Ovary (tissue), 9 donors: ENCODE data around the gene CCDC60. TPM values are rescaled to one million over a fixed set of nuclear protein-coding genes. Genes with fewer than 3 reads are reported as not detected.

Source experiments
- DNase-seq, 5 donors: peaks; one replicate each; pipeline ENCODE4 v3.0.0-alpha.2; 2019 to 2020
- H3K27ac ChIP-seq, 2 donors: fragments of 200-600 bp; one replicate each; pipeline versions ENCODE4 v1.5.1 to v1.8.0; 2019 to 2022
- H3K27me3 ChIP-seq: fragments of 200-600 bp; one replicate; pipeline ENCODE4 v1.8.0; 2022
- H3K36me3 ChIP-seq: fragments of 200-600 bp; sonication (generic); one replicate; pipeline ENCODE4 v1.5.1; 2019
- H3K4me1 ChIP-seq: one replicate; pipeline ENCODE4 v1.8.1; 2013; ENCODE audit warnings: mild to moderate bottlenecking, moderate library complexity; ENCODE audit not compliant: insufficient read depth
- H3K4me3 ChIP-seq: fragments of 200-600 bp; sonication (generic); one replicate; pipeline ENCODE4 v1.5.1; 2017
- H3K9me3 ChIP-seq, 2 donors: fragments of 200-600 bp in 1 of 2; sonication (generic) in 1 of 2; one replicate each; pipeline versions ENCODE4 v1.5.1 to v1.8.1; 2013 to 2019; ENCODE audit warnings: mild to moderate bottlenecking in 1 of 2, moderate library complexity in 1 of 2
- CTCF ChIP-seq, 3 donors: fragments of 450-650 bp in 2 of 3; fragments of 200-600 bp in 1 of 3; IDR thresholded peaks; one replicate each; pipeline versions ENCODE4 v1.5.1 to v1.8.0; 2016 to 2022; ENCODE audit warnings: antibody characterized with exemption in 3 of 3, mild to moderate bottlenecking in 1 of 3
- EP300 ChIP-seq: sonication (generic); formaldehyde crosslinking; IDR thresholded peaks from one replicate; pipeline ENCODE4 v1.6.1; 2017; ENCODE audit warnings: antibody characterized with exemption
- POLR2A ChIP-seq: fragments of 450-650 bp; IDR thresholded peaks from one replicate; pipeline ENCODE4 v1.6.1; 2017; ENCODE audit warnings: antibody characterized with exemption, mild to moderate bottlenecking, moderate library complexity
- WGBS, 3 donors: extraction: QIAGEN DNeasy Blood & Tissue Kit in 1 of 3; methylation state at CpG; one replicate each; pipeline versions ENCODE4 v1.1.5 to v1.1.7; 2013 to 2017; 5-methylcytosine and 5-hydroxymethylcytosine counted together
- intact Hi-C, 4 donors: fragments of 100-400 bp; cut with DNase I; formaldehyde crosslinking; loops; one replicate each; pipeline versions ENCODE4 v1.11.0 to v1.15.1; 2022 to 2023
- polyA plus RNA-seq, 2 donors: library from polyadenylated mRNA; stranded (reverse); fragments of 200-250 nt in 1 of 2; fragments of 350-450 nt in 1 of 2; fragmentation: Illumina TruSeq in 1 of 2; extraction: RNeasy Lipid Tissue Mini Kit (QIAGEN cat#74804) in 1 of 2; gene quantifications; one replicate each; pipeline ENCODE4 v1.2.3, GENCODE V29; 2013 to 2014
- total RNA-seq, 7 donors: library from RNA; depleted of rRNA in 2 of 7; stranded (reverse); fragments of >200 nt in 2 of 7; fragmentation: NEBNext Ultra II Directional in 3 of 7; extraction: Animal tissue kit (Norgen Biotek cat#: 25700) in 3 of 7; gene quantifications; one replicate each; pipeline versions ENCODE4 v1.1.0 to v1.2.4, GENCODE V29; 2016 to 2023
- donor health status: DM: no; HTN: no; CAD: no; lungs with moderate emphysema.
- donor health status: DM: no; HTN: no; CAD: no.
- donor health status: Bipolar disorder and iron deficiency.
- donor health status: DM: yes; HTN: yes; CAD: no.
- donor health status: DM: no; HTN: no; CAD: no.
- donor health status: DM: yes; HTN: yes; CAD: no.

CCDC60 gene
- total and polyA plus RNA-seq, 9 donors: 0.32 to 9.1 (median 0.59) TPM; not detected in 3

- H3K4me1 ChIP-seq: no peaks in the 10 kb centered on the region
- intact Hi-C loops: no loop called here
- TF ChIP-seq EP300: no peak
- TF ChIP-seq CTCF (IDR thresholded peaks at IDR 0.05): no peak
- TF ChIP-seq POLR2A: no peak
- no peaks in the 10 kb centered on the region for H3K27me3 ChIP-seq
- no peak overlapping the region for H3K27ac ChIP-seq
- no peaks in the 10 kb centered on the region for H3K9me3 ChIP-seq
- H3K4me3 ChIP-seq: no peak overlapping the region
- WGBS, 3 donors: 84 to 92% (median 91%) methylated on average over 3 of the region's 3 CpGs
- H3K36me3 ChIP-seq: no peaks in the 10 kb centered on the region
- no peak for DNase-seq
Observed at GRCh38 chr12:119456824-119457223, 122.3 kb downstream of the CCDC60 start.

- Histone ChIP-seq H3K9me3 (no peaks in the 10 kb centered on the region), H3K36me3 (no peaks in the 10 kb centered on the region), H3K27ac (no peak overlapping the region), H3K4me3 (no peak overlapping the region), H3K4me1 (no peaks in the 10 kb centered on the region), H3K27me3 (no peaks in the 10 kb centered on the region)
- intact Hi-C loops: no loop called here
- DNase-seq: no peak
- 60 to 69% (median 68%) methylated on average over 2 of the region's 2 CpGs for WGBS, 3 donors
- TF ChIP-seq POLR2A (no peak), EP300 (no peak), CTCF (IDR thresholded peaks at IDR 0.05) (no peak)
Observed at GRCh38 chr12:119457271-119457670, 122.7 kb downstream of the CCDC60 start.

- Histone ChIP-seq H3K27ac (no peak overlapping the region), H3K9me3 (no peaks in the 10 kb centered on the region), H3K4me1 (no peaks in the 10 kb centered on the region), H3K27me3 (no peaks in the 10 kb centered on the region), H3K4me3 (no peak overlapping the region), H3K36me3 (no peaks in the 10 kb centered on the region)
- TF ChIP-seq EP300: no peak
- TF ChIP-seq CTCF (IDR thresholded peaks at IDR 0.05): no peak
- TF ChIP-seq POLR2A: no peak
- intact Hi-C loops: no loop called here
- no peak for DNase-seq
Observed at GRCh38 chr12:119459481-119459880, 125.0 kb downstream of the CCDC60 start.

- no peaks in the 10 kb centered on the region for H3K9me3 ChIP-seq
- TF ChIP-seq POLR2A (no peak), EP300 (no peak), CTCF (IDR thresholded peaks at IDR 0.05) (no peak)
Observed at GRCh38 chr12:119460876-119461275, 126.3 kb downstream of the CCDC60 start.

More at GRCh38 chr12:119460876-119461275, 126.3 kb downstream of the CCDC60 start:
- Histone ChIP-seq H3K36me3 (no peaks in the 10 kb centered on the region), H3K27me3 (no peaks in the 10 kb centered on the region), H3K4me3 (no peak overlapping the region), H3K4me1 (no peaks in the 10 kb centered on the region), H3K27ac (no peak overlapping the region)
- intact Hi-C loops: no loop called here
- no peak for DNase-seq
- 27 to 33% (median 32%) methylated on average over 3 of the region's 3 CpGs for WGBS, 3 donors
